GM23338 (cell line): Measurements from ENCODE around the gene CCL17. TPM values are rescaled to one million over a fixed set of nuclear protein-coding genes. Genes with fewer than 3 reads are reported as not detected.

Source experiments
- ATAC-seq: fragments of 200-7000 bp; cut with Tn5 transposase; 3 replicates; pipeline ENCODE4 v1.9.1; 2020
- DNase-seq: peaks from one replicate; pipeline ENCODE4 v3.0.0-alpha.2; 2015; ENCODE audit warnings: low spot score
- H2AFZ ChIP-seq: fragments of 200-600 bp; sonication (generic); 2 replicates; pipeline ENCODE4 v1.8.0; 2016; ENCODE audit warnings: antibody characterized with exemption, mild to moderate bottlenecking, moderate library complexity
- H3F3A ChIP-seq: fragments of 200-600 bp; sonication (generic); replicated peaks from 2 replicates; pipeline ENCODE4 v1.8.0; 2017; ENCODE audit warnings: antibody characterized with exemption, mixed run types, low read depth
- H3K27ac ChIP-seq: fragments of 200-600 bp; sonication (generic); 2 replicates; pipeline ENCODE4 v1.6.1; 2016; ENCODE audit warnings: low read depth
- H3K27me3 ChIP-seq: fragments of 200-600 bp; sonication (generic); 2 replicates; pipeline ENCODE4 v1.8.0; 2016; ENCODE audit warnings: mild to moderate bottlenecking, mixed run types, moderate library complexity; ENCODE audit not compliant: insufficient read depth
- H3K36me3 ChIP-seq: fragments of 200-600 bp; sonication (generic); 2 replicates; pipeline ENCODE4 v1.8.0; 2016; ENCODE audit warnings: mild to moderate bottlenecking; ENCODE audit not compliant: insufficient read depth
- H3K4me1 ChIP-seq: fragments of 200-600 bp; sonication (generic); 2 replicates; pipeline ENCODE4 v1.8.0; 2016; ENCODE audit warnings: mild to moderate bottlenecking, moderate library complexity; ENCODE audit not compliant: insufficient read depth
- H3K4me2 ChIP-seq: fragments of 200-600 bp; sonication (generic); 2 replicates; pipeline ENCODE4 v1.7.1; 2017; ENCODE audit warnings: mixed run types
- H3K4me3 ChIP-seq: fragments of 200-600 bp; sonication (generic); 2 replicates; pipeline ENCODE4 v1.6.1; 2016; ENCODE audit warnings: mixed run types
- H3K79me2 ChIP-seq: fragments of 200-600 bp; sonication (generic); replicated peaks from 2 replicates; pipeline ENCODE4 v1.8.0; 2017; ENCODE audit warnings: mild to moderate bottlenecking; ENCODE audit not compliant: insufficient read depth
- H3K9me2 ChIP-seq: fragments of 200-600 bp; sonication (generic); 2 replicates; pipeline ENCODE4 v1.8.0; 2017; ENCODE audit not compliant: insufficient read depth
- H4K20me1 ChIP-seq: fragments of 200-600 bp; sonication (generic); replicated peaks from 2 replicates; pipeline ENCODE4 v1.8.0; 2017; ENCODE audit warnings: mild to moderate bottlenecking; ENCODE audit not compliant: insufficient read depth
- H3K27ac Mint-ChIP-seq: 2 replicates; pipeline ENCODE4 v1.8.0; 2020; ENCODE audit warnings: inconsistent platforms, mild to moderate bottlenecking, moderate library complexity, mixed read lengths
- H3K27me3 Mint-ChIP-seq: 3 replicates; pipeline ENCODE4 v1.8.0; 2022; ENCODE audit warnings: low read depth, mild to moderate bottlenecking, moderate library complexity, mixed read lengths, inconsistent platforms; ENCODE audit not compliant: insufficient read depth, poor library complexity
- H3K36me3 Mint-ChIP-seq: 3 replicates; pipeline ENCODE4 v1.8.0; 2021; ENCODE audit warnings: low read depth, mild to moderate bottlenecking, inconsistent platforms, moderate library complexity, mixed read lengths
- H3K4me1 Mint-ChIP-seq: 3 replicates; pipeline ENCODE4 v1.8.0; 2020; ENCODE audit warnings: mild to moderate bottlenecking, inconsistent platforms, mixed read lengths
- H3K4me3 Mint-ChIP-seq: 3 replicates; pipeline ENCODE4 v1.8.0; 2021; ENCODE audit warnings: moderate library complexity, mild to moderate bottlenecking, inconsistent platforms, mixed read lengths
- H3K9me3 Mint-ChIP-seq: 3 replicates; pipeline ENCODE4 v1.8.0; 2020; ENCODE audit warnings: moderate library complexity, mild to moderate bottlenecking, inconsistent platforms, mixed read lengths
- CREB1 ChIP-seq: fragments of 250-450 bp; sonication (Bioruptor Pico); IDR thresholded peaks from 2 replicates; pipeline ENCODE4 v1.5.0; 2020; ENCODE audit warnings: low read depth, mild to moderate bottlenecking, moderate library complexity
- EZH2 ChIP-seq: fragments of 200-600 bp; sonication (generic); IDR thresholded peaks from one replicate; pipeline ENCODE4 v1.8.0; 2017; ENCODE audit warnings: antibody characterized with exemption, mild to moderate bottlenecking, low read depth; ENCODE audit not compliant: unreplicated experiment
- NANOG ChIP-seq: IDR thresholded peaks from 2 replicates; pipeline ENCODE4 v1.6.1; 2016; ENCODE audit warnings: antibody characterized with exemption, borderline replicate concordance
- STAT1 ChIP-seq: IDR thresholded peaks from one replicate; pipeline ENCODE4 v1.6.1; 2016; ENCODE audit warnings: antibody characterized with exemption; ENCODE audit not compliant: unreplicated experiment
- polyA plus RNA-seq: library from polyadenylated mRNA; unstranded; fragments of >200 nt; fragmentation: Nextera tagmentation; extraction: Ambion mirVana; gene quantifications from 2 replicates; pipeline ENCODE4 v1.2.1, GENCODE V29; 2016
- total RNA-seq: library from RNA; depleted of rRNA; stranded (reverse); fragments of >200 nt; shearing (Covaris generic); gene quantifications from 2 replicates; pipeline ENCODE4 v1.2.3, GENCODE V29; 2014
- TF ChIP-seq, protein P1 (sequence below): fragments of 250-450 bp; sonication (Bioruptor Pico); IDR thresholded peaks from 2 replicates; pipeline ENCODE4 v1.5.0; 2020; ENCODE audit warnings: mild to moderate bottlenecking, moderate library complexity
- TF ChIP-seq, protein P2 (sequence below): IDR thresholded peaks from 2 replicates; pipeline ENCODE4 v1.6.1; 2016; ENCODE audit warnings: antibody characterized with exemption
- TF ChIP-seq, protein P3 (sequence below): IDR thresholded peaks from one replicate; pipeline ENCODE4 v1.6.1; 2018; ENCODE audit warnings: antibody characterized with exemption; ENCODE audit not compliant: unreplicated experiment
- TF ChIP-seq, protein P4 (sequence below), 2 experiments: fragments of 200-600 bp in 1 of 2; sonication (generic) in 1 of 2; conservative IDR thresholded peaks; 2 replicates each; pipeline versions ENCODE4 v1.5.1 to v1.6.1; 2016 to 2017; ENCODE audit warnings: antibody characterized with exemption in 2 of 2, low read depth in 2 of 2, mild to moderate bottlenecking in 2 of 2, moderate library complexity in 1 of 2

The CCL17 gene
- total and polyA plus RNA-seq, 2 experiments from 2014 or later = not detected

DNA sequence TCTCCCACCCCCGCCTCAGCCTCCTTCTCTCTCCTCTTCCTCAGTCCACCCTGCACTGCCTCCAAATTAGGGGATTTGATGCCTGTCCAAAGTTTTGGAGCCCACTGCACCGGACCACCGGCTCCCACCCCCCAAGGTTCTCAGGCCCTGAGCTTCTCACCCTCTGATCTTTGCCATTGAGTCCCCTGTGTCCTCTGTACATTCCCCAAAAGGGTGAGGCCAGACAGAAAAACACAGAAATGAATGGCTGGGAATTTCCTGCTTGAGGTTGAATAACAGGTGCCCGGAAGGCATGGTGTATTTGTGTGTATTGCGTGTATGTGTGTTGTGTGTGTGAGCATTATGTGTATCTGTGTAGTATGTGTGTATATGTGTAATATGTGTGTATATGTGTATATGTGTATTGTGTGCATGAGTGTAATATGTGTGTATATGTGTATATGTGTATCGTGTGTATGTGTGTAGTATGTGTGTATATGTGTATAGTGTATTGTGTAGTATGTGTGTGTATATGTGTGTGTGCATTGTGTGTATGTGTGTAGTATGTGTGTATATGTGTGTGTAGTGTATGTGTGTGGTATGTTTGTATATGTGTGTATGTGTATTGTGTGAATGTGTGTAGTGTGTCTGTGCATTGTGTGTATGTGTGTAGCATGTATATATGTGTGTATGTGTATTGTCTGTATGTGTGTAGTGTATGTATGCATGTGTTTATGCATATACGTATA, 16.0 kb upstream of the CCL17 start:
- no peak overlapping the region for H3K27ac Mint-ChIP-seq
- H2AFZ ChIP-seq = peak overlapping the region; percentile 72; the same call in 1 of the 2 replicates

DNA sequence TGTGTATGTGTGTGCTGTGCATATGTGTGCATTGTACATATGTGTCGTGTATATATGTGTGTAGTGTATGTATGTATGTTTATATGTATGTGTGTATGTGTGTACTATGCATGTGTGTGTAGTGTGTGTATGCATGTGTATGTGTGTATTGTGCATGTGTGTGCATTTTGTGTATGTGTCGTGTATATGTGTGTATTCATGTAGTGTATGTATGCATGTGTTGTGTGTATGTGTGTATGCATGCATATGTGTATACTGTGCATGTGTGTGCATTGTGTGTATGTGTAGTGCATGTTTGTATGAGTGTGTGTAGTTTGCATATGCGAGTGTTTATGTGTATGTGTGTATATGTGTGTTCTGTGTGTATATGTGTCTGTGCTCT, 15.5 kb upstream of the CCL17 start:
- Mint-ChIP-seq H3K4me3 (no peak overlapping the region), H3K27ac (no peak overlapping the region), H3K9me3 (no peaks in the 10 kb centered on the region), H3K27me3 (peaks cover 11% of the 10 kb centered on the region), H3K4me1 (peaks cover 4% of the 10 kb centered on the region), H3K36me3 (no peaks in the 10 kb centered on the region)
- Histone ChIP-seq H3K27ac (no peak overlapping the region), H3K4me3 (no peak overlapping the region), H3K4me1 (no peaks in the 10 kb centered on the region), H3F3A (0 out of 2 replicates have a peak, but pooled peaks cover 4% of the 10 kb centered on the region), H2AFZ (no peak overlapping the region), H3K36me3 (no peaks in the 10 kb centered on the region), H3K79me2 (no peaks in the 10 kb centered on the region), H3K9me2 (no peaks in the 10 kb centered on the region), H3K4me2 (no peak overlapping the region), H4K20me1 (no peaks in the 10 kb centered on the region), H3K27me3 (no peaks in the 10 kb centered on the region)
- ATAC-seq (no peak), DNase-seq (no peak)
- TF ChIP-seq NANOG = no peak
- TF ChIP-seq EZH2 = no peak
- no peak for TF ChIP-seq CREB1
- TF ChIP-seq, protein P1, sequence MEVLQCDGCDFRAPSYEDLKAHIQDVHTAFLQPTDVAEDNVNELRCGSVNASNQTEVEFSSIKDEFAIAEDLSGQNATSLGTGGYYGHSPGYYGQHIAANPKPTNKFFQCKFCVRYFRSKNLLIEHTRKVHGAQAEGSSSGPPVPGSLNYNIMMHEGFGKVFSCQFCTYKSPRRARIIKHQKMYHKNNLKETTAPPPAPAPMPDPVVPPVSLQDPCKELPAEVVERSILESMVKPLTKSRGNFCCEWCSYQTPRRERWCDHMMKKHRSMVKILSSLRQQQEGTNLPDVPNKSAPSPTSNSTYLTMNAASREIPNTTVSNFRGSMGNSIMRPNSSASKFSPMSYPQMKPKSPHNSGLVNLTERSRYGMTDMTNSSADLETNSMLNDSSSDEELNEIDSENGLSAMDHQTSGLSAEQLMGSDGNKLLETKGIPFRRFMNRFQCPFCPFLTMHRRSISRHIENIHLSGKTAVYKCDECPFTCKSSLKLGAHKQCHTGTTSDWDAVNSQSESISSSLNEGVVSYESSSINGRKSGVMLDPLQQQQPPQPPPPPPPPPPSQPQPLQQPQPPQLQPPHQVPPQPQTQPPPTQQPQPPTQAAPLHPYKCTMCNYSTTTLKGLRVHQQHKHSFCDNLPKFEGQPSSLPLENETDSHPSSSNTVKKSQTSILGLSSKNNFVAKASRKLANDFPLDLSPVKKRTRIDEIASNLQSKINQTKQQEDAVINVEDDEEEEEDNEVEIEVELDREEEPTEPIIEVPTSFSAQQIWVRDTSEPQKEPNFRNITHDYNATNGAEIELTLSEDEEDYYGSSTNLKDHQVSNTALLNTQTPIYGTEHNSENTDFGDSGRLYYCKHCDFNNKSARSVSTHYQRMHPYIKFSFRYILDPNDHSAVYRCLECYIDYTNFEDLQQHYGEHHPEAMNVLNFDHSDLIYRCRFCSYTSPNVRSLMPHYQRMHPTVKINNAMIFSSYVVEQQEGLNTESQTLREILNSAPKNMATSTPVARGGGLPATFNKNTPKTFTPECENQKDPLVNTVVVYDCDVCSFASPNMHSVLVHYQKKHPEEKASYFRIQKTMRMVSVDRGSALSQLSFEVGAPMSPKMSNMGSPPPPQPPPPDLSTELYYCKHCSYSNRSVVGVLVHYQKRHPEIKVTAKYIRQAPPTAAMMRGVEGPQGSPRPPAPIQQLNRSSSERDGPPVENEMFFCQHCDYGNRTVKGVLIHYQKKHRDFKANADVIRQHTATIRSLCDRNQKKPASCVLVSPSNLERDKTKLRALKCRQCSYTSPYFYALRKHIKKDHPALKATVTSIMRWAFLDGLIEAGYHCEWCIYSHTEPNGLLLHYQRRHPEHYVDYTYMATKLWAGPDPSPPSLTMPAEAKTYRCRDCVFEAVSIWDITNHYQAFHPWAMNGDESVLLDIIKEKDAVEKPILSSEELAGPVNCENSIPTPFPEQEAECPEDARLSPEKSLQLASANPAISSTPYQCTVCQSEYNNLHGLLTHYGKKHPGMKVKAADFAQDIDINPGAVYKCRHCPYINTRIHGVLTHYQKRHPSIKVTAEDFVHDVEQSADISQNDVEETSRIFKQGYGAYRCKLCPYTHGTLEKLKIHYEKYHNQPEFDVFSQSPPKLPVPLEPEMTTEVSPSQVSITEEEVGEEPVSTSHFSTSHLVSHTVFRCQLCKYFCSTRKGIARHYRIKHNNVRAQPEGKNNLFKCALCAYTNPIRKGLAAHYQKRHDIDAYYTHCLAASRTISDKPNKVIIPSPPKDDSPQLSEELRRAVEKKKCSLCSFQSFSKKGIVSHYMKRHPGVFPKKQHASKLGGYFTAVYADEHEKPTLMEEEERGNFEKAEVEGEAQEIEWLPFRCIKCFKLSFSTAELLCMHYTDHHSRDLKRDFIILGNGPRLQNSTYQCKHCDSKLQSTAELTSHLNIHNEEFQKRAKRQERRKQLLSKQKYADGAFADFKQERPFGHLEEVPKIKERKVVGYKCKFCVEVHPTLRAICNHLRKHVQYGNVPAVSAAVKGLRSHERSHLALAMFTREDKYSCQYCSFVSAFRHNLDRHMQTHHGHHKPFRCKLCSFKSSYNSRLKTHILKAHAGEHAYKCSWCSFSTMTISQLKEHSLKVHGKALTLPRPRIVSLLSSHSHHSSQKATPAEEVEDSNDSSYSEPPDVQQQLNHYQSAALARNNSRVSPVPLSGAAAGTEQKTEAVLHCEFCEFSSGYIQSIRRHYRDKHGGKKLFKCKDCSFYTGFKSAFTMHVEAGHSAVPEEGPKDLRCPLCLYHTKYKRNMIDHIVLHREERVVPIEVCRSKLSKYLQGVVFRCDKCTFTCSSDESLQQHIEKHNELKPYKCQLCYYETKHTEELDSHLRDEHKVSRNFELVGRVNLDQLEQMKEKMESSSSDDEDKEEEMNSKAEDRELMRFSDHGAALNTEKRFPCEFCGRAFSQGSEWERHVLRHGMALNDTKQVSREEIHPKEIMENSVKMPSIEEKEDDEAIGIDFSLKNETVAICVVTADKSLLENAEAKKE (CRISPR knock-in tag) = no peak
- TF ChIP-seq, protein P2, sequence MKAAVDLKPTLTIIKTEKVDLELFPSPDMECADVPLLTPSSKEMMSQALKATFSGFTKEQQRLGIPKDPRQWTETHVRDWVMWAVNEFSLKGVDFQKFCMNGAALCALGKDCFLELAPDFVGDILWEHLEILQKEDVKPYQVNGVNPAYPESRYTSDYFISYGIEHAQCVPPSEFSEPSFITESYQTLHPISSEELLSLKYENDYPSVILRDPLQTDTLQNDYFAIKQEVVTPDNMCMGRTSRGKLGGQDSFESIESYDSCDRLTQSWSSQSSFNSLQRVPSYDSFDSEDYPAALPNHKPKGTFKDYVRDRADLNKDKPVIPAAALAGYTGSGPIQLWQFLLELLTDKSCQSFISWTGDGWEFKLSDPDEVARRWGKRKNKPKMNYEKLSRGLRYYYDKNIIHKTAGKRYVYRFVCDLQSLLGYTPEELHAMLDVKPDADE = no peak
- no peak for TF ChIP-seq STAT1
- TF ChIP-seq, protein P3, sequence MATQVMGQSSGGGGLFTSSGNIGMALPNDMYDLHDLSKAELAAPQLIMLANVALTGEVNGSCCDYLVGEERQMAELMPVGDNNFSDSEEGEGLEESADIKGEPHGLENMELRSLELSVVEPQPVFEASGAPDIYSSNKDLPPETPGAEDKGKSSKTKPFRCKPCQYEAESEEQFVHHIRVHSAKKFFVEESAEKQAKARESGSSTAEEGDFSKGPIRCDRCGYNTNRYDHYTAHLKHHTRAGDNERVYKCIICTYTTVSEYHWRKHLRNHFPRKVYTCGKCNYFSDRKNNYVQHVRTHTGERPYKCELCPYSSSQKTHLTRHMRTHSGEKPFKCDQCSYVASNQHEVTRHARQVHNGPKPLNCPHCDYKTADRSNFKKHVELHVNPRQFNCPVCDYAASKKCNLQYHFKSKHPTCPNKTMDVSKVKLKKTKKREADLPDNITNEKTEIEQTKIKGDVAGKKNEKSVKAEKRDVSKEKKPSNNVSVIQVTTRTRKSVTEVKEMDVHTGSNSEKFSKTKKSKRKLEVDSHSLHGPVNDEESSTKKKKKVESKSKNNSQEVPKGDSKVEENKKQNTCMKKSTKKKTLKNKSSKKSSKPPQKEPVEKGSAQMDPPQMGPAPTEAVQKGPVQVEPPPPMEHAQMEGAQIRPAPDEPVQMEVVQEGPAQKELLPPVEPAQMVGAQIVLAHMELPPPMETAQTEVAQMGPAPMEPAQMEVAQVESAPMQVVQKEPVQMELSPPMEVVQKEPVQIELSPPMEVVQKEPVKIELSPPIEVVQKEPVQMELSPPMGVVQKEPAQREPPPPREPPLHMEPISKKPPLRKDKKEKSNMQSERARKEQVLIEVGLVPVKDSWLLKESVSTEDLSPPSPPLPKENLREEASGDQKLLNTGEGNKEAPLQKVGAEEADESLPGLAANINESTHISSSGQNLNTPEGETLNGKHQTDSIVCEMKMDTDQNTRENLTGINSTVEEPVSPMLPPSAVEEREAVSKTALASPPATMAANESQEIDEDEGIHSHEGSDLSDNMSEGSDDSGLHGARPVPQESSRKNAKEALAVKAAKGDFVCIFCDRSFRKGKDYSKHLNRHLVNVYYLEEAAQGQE = no peak
- TF ChIP-seq, protein P4, sequence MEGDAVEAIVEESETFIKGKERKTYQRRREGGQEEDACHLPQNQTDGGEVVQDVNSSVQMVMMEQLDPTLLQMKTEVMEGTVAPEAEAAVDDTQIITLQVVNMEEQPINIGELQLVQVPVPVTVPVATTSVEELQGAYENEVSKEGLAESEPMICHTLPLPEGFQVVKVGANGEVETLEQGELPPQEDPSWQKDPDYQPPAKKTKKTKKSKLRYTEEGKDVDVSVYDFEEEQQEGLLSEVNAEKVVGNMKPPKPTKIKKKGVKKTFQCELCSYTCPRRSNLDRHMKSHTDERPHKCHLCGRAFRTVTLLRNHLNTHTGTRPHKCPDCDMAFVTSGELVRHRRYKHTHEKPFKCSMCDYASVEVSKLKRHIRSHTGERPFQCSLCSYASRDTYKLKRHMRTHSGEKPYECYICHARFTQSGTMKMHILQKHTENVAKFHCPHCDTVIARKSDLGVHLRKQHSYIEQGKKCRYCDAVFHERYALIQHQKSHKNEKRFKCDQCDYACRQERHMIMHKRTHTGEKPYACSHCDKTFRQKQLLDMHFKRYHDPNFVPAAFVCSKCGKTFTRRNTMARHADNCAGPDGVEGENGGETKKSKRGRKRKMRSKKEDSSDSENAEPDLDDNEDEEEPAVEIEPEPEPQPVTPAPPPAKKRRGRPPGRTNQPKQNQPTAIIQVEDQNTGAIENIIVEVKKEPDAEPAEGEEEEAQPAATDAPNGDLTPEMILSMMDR (conservative IDR thresholded peaks at IDR 0.05; ENCODE audit: low read depth in 2 of 2) = no peak

More for the DNA sequence above, 16.0 kb upstream of the CCL17 start:
- Histone ChIP-seq H3K27me3 (no peaks in the 10 kb centered on the region), H3K4me2 (no peak overlapping the region), H4K20me1 (no peaks in the 10 kb centered on the region), H3K79me2 (no peaks in the 10 kb centered on the region), H3K36me3 (no peaks in the 10 kb centered on the region), H3K27ac (no peak overlapping the region), H3F3A (0 out of 2 replicates have a peak, but pooled peaks cover 4% of the 10 kb centered on the region), H3K4me1 (no peaks in the 10 kb centered on the region), H3K9me2 (no peaks in the 10 kb centered on the region), H3K4me3 (no peak overlapping the region)
- Mint-ChIP-seq H3K36me3 (no peaks in the 10 kb centered on the region), H3K4me3 (no peak overlapping the region), H3K4me1 (peaks cover 4% of the 10 kb centered on the region), H3K27me3 (peaks cover 8% of the 10 kb centered on the region), H3K9me3 (no peaks in the 10 kb centered on the region)
- no peak for TF ChIP-seq CREB1
- DNase-seq (no peak), ATAC-seq (no peak)
